H9 (cell line): ENCODE results near the gene IQGAP2. TPM values are rescaled to one million over a fixed set of nuclear protein-coding genes. Genes with fewer than 3 reads are reported as not detected.
A peak's percentile ranks its signal among the peaks of the same experiment; 100 is the strongest.

Source experiments
- DNase-seq: peaks from one replicate; pipeline ENCODE4 v3.0.0-alpha.2; 2017
- H2AFZ ChIP-seq: one replicate; pipeline ENCODE4 v1.6.1; 2013; ENCODE audit warnings: mild to moderate bottlenecking, low read length, control low read depth, moderate library complexity
- H2AK5ac ChIP-seq: 2 replicates; pipeline ENCODE4 v1.6.1; 2013; ENCODE audit warnings: low read length, control low read depth, mixed read lengths; ENCODE audit not compliant: insufficient read length
- H2BK120ac ChIP-seq: one replicate; pipeline ENCODE4 v1.6.1; 2013; ENCODE audit warnings: low read depth, mild to moderate bottlenecking, low read length, control low read depth, inconsistent platforms; ENCODE audit not compliant: poor library complexity, severe bottlenecking
- H2BK12ac ChIP-seq: 2 replicates; pipeline ENCODE4 v1.6.1; 2013; ENCODE audit warnings: low read length, control low read depth, mixed read lengths, low read depth; ENCODE audit not compliant: insufficient read length
- H2BK15ac ChIP-seq: 2 replicates; pipeline ENCODE4 v1.6.1; 2013; ENCODE audit warnings: low read depth, low read length, control low read depth
- H2BK20ac ChIP-seq: one replicate; pipeline ENCODE4 v1.6.1; 2013; ENCODE audit warnings: low read depth, mild to moderate bottlenecking, low read length, control low read depth, inconsistent platforms; ENCODE audit not compliant: poor library complexity, severe bottlenecking
- H2BK5ac ChIP-seq: 2 replicates; pipeline ENCODE4 v1.6.1; 2013; ENCODE audit warnings: low read length, control low read depth, mixed read lengths; ENCODE audit not compliant: insufficient read length
- H3K14ac ChIP-seq: 2 replicates; pipeline ENCODE4 v1.6.1; 2013; ENCODE audit warnings: low read length, control low read depth; ENCODE audit not compliant: insufficient read depth
- H3K18ac ChIP-seq: 2 replicates; pipeline ENCODE4 v1.6.1; 2013; ENCODE audit warnings: low read depth, mild to moderate bottlenecking, mixed read lengths, low read length, control low read depth; ENCODE audit not compliant: insufficient read length
- H3K23ac ChIP-seq: 2 replicates; pipeline ENCODE4 v1.6.1; 2013; ENCODE audit warnings: low read length, control low read depth, mixed read lengths, low read depth; ENCODE audit not compliant: insufficient read length
- H3K23me2 ChIP-seq: 2 replicates; pipeline ENCODE4 v1.6.1; 2013; ENCODE audit warnings: low read depth, mild to moderate bottlenecking, mixed read lengths, low read length, control low read depth; ENCODE audit not compliant: insufficient read length, poor library complexity, severe bottlenecking
- H3K27ac ChIP-seq: 2 replicates; pipeline ENCODE4 v1.5.1; 2013; ENCODE audit warnings: low read length, control low read depth, mixed read lengths, low read depth; ENCODE audit not compliant: insufficient read length
- H3K27me3 ChIP-seq: 2 replicates; pipeline ENCODE4 v1.6.1; 2013; ENCODE audit warnings: low read length, control low read depth, inconsistent platforms; ENCODE audit not compliant: insufficient read depth
- H3K4ac ChIP-seq: 2 replicates; pipeline ENCODE4 v1.6.1; 2013; ENCODE audit warnings: low read depth, mild to moderate bottlenecking, control low read depth, inconsistent platforms, low read length, moderate library complexity
- H3K4me1 ChIP-seq: 2 replicates; pipeline ENCODE4 v1.6.1; 2013; ENCODE audit warnings: low read length, control low read depth, inconsistent platforms; ENCODE audit not compliant: insufficient read depth
- H3K4me2 ChIP-seq: 2 replicates; pipeline ENCODE4 v1.6.1; 2013; ENCODE audit warnings: low read length, control low read depth, mixed read lengths; ENCODE audit not compliant: insufficient read length, insufficient read depth
- H3K56ac ChIP-seq: 2 replicates; pipeline ENCODE4 v1.6.1; 2013; ENCODE audit warnings: low read depth, mild to moderate bottlenecking, mixed read lengths, low read length, control low read depth; ENCODE audit not compliant: insufficient read length
- H3K79me1 ChIP-seq: 2 replicates; pipeline ENCODE4 v1.6.1; 2013; ENCODE audit warnings: low read depth, mild to moderate bottlenecking, moderate library complexity, low read length, control low read depth, inconsistent platforms; ENCODE audit not compliant: insufficient read depth, poor library complexity, severe bottlenecking
- H3K79me2 ChIP-seq: 2 replicates; pipeline ENCODE4 v1.6.1; 2013; ENCODE audit warnings: low read length, control low read depth, inconsistent platforms; ENCODE audit not compliant: insufficient read depth
- H3K9ac ChIP-seq: 2 replicates; pipeline ENCODE4 v1.6.1; 2013; ENCODE audit warnings: low read length, control low read depth, mixed read lengths; ENCODE audit not compliant: insufficient read length; ENCODE audit errors: extremely low read depth
- H3K9me3 ChIP-seq: one replicate; pipeline ENCODE4 v1.6.1; 2013; ENCODE audit warnings: low read depth, low read length, inconsistent platforms; ENCODE audit not compliant: control insufficient read depth
- H3T11ph ChIP-seq: one replicate; pipeline ENCODE4 v1.6.1; 2013; ENCODE audit warnings: mild to moderate bottlenecking, low read length, control low read depth, inconsistent platforms
- H4K20me1 ChIP-seq: one replicate; pipeline ENCODE4 v1.6.1; 2013; ENCODE audit not compliant: control insufficient read depth, insufficient read length, insufficient read depth
- H4K5ac ChIP-seq: 2 replicates; pipeline ENCODE4 v1.6.1; 2013; ENCODE audit warnings: low read depth, mild to moderate bottlenecking, mixed read lengths, low read length, control low read depth; ENCODE audit not compliant: insufficient read length
- H4K8ac ChIP-seq: replicated peaks from 2 replicates; pipeline ENCODE4 v1.6.1; 2013; ENCODE audit warnings: low read length, control low read depth, mixed read lengths, low read depth; ENCODE audit not compliant: insufficient read length
- H4K91ac ChIP-seq: 2 replicates; pipeline ENCODE4 v1.6.1; 2013; ENCODE audit warnings: low read depth, mild to moderate bottlenecking, moderate library complexity, mixed read lengths, low read length, control low read depth; ENCODE audit not compliant: insufficient read length
- H3K27ac Mint-ChIP-seq, 3 experiments: 2 replicates in 2 of 3; 3 replicates in 1 of 3; pipeline ENCODE4 v1.8.0; 2020 to 2021; ENCODE audit warnings: mixed read lengths in 3 of 3, mild to moderate bottlenecking in 1 of 3, moderate library complexity in 1 of 3
- H3K27me3 Mint-ChIP-seq: 2 replicates; pipeline ENCODE4 v1.8.0; 2021; ENCODE audit warnings: low read depth, mild to moderate bottlenecking, moderate library complexity, mixed read lengths
- H3K36me3 Mint-ChIP-seq, 3 experiments: 2 replicates in 2 of 3; 3 replicates in 1 of 3; pipeline ENCODE4 v1.8.0; 2020 to 2021; ENCODE audit warnings: low read depth in 3 of 3, mixed read lengths in 3 of 3; ENCODE audit not compliant: insufficient read depth in 1 of 3
- H3K4me1 Mint-ChIP-seq, 2 experiments: 2 replicates each; pipeline ENCODE4 v1.8.0; 2020; ENCODE audit warnings: mixed read lengths in 2 of 2
- H3K4me3 Mint-ChIP-seq, 2 experiments: 2 replicates in 1 of 2; 3 replicates in 1 of 2; pipeline ENCODE4 v1.8.0; 2020 to 2021; ENCODE audit warnings: mild to moderate bottlenecking in 2 of 2, mixed read lengths in 2 of 2, moderate library complexity in 1 of 2
- H3K9me3 Mint-ChIP-seq, 2 experiments: 2 replicates in 1 of 2; 3 replicates in 1 of 2; pipeline ENCODE4 v1.8.0; 2020; ENCODE audit warnings: mild to moderate bottlenecking in 2 of 2, mixed read lengths in 2 of 2, moderate library complexity in 1 of 2
- WGBS: extraction: QIAGEN DNeasy Blood & Tissue Kit; methylation state at CpG from one replicate; pipeline ENCODE4 v1.1.7; 2013; ENCODE audit warnings: missing lambda C conversion rate, low lambda C conversion rate, mixed read lengths; ENCODE audit not compliant: insufficient read length; ENCODE audit errors: extremely low coverage; 5-methylcytosine and 5-hydroxymethylcytosine counted together
- total RNA-seq: library from RNA; stranded (reverse); gene quantifications from 2 replicates; pipeline ENCODE4 v1.2.1, GENCODE V29; 2021
- TF ChIP-seq, protein P1 (sequence below): fragments of 200-600 bp; sonication (generic); conservative IDR thresholded peaks from 3 replicates; pipeline ENCODE4 v1.8.0; 2021; ENCODE audit warnings: antibody characterized with exemption, mild to moderate bottlenecking

The IQGAP2 gene
- total RNA-seq, 1 experiment from 2014 or later: 22.5 TPM

GRCh38 chr5:76747706-76748105, 344.6 kb downstream of the IQGAP2 start:
- H3K27me3 Mint-ChIP-seq: no peaks in the 10 kb centered on the region
- Histone ChIP-seq H2AK5ac (no peak overlapping the region), H3K18ac (no peak overlapping the region), H2BK20ac (no peak overlapping the region), H3K4me2 (no peak overlapping the region), H3K9me3 (no peaks in the 10 kb centered on the region), H2AFZ (no peak overlapping the region), H3K23ac (no peak overlapping the region), H3K79me1 (no peaks in the 10 kb centered on the region), H3K14ac (no peak overlapping the region), H3T11ph (no peak overlapping the region), H3K27me3 (no peaks in the 10 kb centered on the region), H3K27ac (no peak overlapping the region), H2BK12ac (no peak overlapping the region), H4K91ac (no peak overlapping the region), H3K4me1 (no peaks in the 10 kb centered on the region), H2BK120ac (no peak overlapping the region), H4K8ac (no peak overlapping the region), H2BK5ac (no peak overlapping the region), H3K9ac (no peak overlapping the region), H4K20me1 (no peaks in the 10 kb centered on the region), H3K56ac (no peak overlapping the region), H4K5ac (no peak overlapping the region), H3K4ac (no peak overlapping the region), H3K23me2 (no peaks in the 10 kb centered on the region), H2BK15ac (no peak overlapping the region), H3K79me2 (no peaks in the 10 kb centered on the region)
- DNase-seq: no peak
- H3K27ac Mint-ChIP-seq: peak overlapping the region in 1 of 3 experiments; percentile 59; a peak in 2 of 7 replicates
- no peaks in the 10 kb centered on the region for H3K36me3 Mint-ChIP-seq
- H3K4me1 Mint-ChIP-seq: peaks cover 0 to 4% of the 10 kb centered on the region in 2 experiments; a peak in 2 of 4 replicates
- no CpG with 5 or more reads among the region's 13 CpGs for WGBS
- no peaks in the 10 kb centered on the region for H3K9me3 Mint-ChIP-seq
- TF ChIP-seq, protein P1, sequence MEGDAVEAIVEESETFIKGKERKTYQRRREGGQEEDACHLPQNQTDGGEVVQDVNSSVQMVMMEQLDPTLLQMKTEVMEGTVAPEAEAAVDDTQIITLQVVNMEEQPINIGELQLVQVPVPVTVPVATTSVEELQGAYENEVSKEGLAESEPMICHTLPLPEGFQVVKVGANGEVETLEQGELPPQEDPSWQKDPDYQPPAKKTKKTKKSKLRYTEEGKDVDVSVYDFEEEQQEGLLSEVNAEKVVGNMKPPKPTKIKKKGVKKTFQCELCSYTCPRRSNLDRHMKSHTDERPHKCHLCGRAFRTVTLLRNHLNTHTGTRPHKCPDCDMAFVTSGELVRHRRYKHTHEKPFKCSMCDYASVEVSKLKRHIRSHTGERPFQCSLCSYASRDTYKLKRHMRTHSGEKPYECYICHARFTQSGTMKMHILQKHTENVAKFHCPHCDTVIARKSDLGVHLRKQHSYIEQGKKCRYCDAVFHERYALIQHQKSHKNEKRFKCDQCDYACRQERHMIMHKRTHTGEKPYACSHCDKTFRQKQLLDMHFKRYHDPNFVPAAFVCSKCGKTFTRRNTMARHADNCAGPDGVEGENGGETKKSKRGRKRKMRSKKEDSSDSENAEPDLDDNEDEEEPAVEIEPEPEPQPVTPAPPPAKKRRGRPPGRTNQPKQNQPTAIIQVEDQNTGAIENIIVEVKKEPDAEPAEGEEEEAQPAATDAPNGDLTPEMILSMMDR: 0 out of 3 replicates have a peak, but pooled peaks have one; percentile 19
- H3K4me3 Mint-ChIP-seq: no peak overlapping the region
